Measurements from ENCODE around the gene B4GALT3.
A peak's percentile ranks its signal among the peaks of the same experiment; 100 is the strongest.

The B4GALT3 gene

DNA sequence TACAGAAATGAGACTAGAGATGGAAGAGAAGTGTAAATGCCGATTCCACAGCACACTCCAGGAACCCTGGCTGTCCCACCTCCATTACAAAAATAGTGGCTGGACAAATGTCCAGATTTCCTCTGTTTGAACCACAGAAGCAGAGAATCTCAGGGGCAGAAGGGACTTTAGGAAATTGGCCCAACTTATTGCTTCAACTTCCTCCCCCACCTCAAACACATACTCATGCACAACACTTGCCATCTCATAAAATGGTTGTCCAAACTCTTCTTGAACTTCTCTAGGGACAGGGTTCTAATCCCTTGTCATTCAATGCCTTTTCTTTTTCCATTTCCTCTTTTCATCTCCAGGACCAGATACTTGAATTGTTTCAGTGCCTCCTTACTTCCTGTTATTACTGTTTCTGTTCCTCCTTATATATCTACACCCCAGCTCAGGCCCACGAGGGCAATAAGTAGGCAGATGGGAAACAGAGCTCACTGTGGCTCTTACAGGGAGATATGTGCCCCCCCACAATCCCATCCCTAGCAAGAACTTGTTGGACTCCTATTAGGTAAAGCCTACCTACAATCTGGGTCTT is 8.5 kb upstream of the B4GALT3 start:
- DNase-seq, result no peak

DNA sequence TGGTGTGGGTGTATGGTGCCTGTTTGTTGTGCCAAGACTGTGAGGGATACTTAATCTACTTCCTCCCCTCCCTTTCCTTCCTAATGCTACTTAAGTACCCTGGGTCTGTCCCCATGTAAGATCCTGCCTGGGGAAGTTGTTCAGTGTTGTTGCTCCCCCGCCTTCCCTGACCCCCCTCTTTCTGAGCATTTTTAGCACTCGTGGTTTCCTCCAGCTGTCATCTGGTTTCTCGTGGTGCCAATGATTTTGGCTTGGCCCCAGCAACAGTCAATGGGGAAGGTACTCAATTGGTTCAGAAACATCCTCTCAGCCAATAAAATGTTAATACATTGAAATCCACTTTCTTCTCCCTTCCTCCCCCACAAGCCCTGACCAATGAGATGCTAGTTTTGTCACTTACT is 8.0 kb upstream of the B4GALT3 start:
- peak; percentile 66 for DNase-seq

DNA sequence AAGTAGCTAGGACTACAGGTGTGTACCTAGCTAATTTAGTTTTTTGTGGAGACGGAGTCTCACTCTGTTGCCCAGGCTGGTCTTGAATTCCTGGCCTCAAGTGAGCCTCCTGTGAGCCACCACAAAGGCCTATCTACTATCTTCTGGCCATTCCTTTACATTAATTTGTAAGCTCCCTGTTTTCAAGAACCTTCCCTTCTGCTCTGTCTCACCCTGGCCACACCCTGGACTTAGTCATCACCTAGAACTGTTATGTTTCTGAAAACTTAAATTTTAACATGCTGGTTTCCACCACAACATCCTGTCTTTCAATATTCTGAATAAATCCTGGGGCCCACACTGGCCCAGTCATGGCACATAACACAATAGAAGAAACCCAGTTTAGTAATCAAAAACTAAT is 4.9 kb upstream of the B4GALT3 start:
- DNase-seq, result peak; percentile 79

DNA sequence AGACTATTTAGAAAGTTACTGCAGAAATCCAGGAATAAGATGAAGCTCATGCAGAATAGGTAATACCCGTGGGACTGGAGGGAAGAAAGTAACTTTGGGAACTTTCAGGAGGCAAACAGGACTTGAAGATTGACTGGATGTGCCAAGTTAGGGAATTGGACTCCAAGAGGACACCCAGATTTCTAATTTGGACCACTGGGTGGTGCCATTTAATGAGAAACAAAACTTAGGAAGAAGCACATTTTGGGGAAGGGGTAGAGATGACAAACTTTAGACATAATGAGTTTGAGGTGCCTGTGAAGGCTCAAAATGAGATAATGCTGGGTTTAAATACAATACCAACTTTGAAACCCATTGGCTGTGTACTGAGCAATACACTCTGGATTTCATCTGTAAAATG is 3.3 kb upstream of the B4GALT3 start:
- DNase-seq, result peak; percentile 22

DNA sequence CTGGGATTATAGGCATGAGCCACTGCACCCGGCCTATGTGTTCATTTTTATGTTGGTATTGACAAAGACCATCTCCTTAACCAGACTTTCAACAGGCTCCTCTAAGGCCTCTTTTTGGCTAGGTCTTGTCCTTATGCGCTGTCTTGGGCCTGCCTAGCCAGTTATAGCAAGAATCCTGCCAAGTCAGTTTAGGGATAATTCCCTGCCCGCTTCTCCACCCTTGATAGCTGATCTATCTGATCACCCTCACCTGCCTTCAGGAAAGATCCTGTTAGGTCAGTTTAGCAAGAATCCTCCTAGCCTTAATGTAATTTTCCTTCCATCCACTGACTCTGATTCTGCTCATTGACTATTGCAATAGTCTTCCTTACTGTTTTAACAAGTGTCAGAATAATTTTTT is 2.4 kb upstream of the B4GALT3 start:
- DNase-seq, result no peak

DNA sequence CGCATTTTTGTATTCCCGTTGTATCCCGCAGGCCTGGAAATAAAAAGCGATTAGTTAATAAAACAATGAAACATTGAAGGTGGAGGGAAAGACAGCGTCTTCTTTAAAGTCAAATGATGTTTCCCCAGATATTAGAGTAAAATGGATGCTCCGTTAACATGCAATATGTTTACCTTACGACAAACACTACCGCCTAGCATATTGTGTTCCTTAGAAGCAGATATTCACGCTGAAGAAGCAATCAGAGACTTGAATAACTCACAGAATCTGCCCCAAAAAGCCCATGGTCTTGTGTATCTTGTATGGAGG is 583 bp upstream of the B4GALT3 start:
- no peak for DNase-seq

DNA sequence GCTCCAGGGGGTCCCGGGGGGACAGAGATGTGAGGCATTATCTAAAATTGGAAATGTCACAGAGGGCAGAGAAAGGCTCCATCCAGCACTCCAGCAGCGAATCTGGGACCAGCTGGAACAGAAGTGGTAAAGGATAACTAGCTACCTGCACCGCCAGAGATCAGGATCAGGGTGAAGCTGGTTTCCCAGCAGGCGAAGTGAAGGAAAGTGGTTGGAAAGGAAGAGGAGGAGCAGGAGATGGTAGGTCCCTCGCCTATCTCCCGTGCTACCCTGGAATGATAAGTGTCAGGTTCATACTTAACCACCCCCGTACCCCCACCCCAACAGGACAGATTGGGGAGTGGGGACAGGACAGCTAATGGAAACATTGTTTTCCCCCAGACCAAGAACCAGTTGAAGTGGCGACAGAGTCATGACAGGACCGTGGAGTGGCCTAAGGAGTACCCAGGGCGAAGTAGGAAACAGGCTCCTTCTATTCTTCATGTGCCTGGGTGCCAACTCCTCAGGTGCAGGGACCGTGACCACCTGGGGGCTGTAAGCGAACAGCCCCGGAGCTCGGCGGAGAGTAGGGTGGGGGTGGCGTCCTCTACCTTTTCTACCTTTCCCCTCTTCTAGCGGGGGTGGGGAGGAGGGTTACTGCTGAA is 717 bp downstream of the B4GALT3 start:
- no peak for DNase-seq

DNA sequence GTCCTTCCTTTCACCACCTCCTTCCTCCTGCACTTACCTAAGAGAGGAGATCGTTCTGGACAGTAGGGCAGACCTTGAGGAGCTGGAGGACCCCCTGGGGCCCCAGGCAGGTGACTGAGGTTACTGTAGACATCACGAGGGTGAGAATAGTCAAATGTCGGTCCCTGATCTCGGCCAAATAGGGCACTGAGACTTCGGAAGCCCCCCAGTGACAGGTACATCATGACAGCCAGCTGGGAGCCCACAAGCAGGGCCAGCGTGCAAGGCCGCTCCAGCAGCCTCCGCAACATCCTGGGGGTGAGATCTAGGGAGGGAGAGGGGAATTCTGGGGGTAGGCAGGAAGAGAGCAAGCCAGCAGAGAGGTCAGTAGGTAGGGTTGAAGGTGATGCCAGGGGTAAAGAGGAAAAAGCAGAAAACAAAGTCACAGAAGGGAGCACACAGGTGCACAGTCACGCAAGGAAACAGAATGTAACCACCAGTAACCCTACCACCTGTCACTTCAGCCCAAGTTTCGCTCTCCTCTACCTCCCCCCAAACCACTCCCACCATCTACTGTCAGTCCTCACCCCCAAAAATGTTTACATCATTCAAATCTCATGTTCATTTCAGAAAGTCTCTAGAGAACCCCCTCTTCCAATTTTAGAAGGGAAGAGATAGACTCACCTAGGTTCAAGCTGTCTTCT is 1.4 kb downstream of the B4GALT3 start:
- no peak for DNase-seq

DNA sequence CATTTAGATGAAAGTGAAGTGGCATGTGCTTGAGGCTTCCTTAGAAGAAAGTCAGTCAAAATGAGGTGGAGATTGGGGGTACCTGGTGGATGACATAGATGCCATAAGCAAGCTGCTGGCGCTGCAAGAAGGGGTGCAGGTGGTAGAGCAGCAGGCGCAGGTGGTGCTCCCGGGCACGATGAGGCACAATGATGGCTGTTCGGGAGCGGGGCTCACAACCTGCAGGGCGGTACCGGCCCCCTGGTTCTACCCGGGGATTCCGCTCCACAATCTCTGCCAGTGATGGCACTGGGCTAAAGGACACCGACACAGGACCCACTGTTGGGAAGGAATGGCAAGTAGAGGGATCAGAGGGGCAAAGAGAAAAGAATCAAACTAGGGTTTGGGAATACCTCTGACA is 2.4 kb downstream of the B4GALT3 start:
- DNase-seq, result no peak

DNA sequence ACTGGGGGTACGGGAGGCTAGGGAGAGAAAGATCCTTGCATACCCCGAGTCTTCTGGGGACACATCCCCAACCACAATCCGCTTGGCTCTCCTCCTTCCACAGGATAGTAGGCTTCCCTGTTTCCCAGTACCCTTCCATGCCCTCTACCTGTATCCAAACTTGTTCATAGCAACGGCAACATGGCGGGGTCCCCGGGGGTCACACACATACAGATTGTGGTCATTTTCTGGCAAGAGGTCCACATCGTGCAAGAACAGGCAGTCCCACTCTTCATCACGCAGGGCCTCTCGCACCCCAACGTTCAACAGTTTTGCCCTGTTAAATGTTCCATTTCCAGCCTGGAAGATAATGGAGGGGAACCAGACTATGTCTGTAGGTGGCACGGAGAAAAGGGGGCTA is 3.6 kb downstream of the B4GALT3 start:
- DNase-seq, result no peak

DNA sequence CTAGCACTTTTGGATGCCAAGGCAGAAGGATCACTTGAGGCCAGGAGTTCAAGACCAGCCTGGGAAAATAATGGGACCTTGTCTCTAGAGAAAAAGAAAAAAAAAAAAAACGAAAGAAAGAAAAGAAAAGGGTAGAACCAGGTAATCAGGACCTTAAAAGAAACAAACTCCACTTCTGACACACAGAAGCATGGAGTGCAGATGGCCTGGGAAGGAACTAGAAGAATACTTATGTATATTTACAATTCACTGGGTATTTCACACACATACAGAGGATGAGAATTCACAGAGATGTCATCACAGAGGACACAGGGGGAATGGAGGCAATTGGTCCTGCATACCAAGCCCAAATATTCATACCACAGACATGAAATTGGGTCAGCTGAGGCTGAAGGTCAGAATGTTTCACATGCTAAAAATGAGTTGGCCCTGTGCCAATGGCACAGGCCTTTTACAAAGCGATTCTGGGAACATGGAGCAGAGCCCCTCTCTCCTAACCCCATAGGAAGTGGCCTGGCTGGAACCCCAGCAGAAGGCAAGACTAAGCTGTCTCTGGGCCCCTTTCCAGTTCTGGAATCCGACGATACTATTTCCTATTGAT is 4.4 kb downstream of the B4GALT3 start:
- DNase-seq, result peak; percentile 82

DNA sequence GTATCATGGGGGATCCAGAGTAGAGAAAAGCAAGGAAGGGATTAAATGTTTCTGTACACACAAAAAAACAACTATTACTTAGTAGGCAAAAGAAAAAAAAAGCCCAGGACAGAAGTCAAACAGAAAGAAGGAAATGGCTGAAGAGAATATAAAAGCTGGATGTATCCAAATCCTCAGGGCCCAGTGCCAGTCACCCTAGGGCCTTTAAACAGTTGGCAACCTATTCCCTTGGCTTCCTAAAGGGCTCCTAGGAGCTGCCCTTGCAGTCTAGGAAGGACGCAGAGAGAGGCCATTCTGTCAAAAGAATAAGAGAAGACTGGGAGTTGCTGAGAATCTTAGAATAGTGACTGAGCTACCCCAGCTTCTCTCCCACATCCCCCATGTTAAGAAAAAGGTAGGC is 5.0 kb downstream of the B4GALT3 start:
- DNase-seq, result no peak

DNA sequence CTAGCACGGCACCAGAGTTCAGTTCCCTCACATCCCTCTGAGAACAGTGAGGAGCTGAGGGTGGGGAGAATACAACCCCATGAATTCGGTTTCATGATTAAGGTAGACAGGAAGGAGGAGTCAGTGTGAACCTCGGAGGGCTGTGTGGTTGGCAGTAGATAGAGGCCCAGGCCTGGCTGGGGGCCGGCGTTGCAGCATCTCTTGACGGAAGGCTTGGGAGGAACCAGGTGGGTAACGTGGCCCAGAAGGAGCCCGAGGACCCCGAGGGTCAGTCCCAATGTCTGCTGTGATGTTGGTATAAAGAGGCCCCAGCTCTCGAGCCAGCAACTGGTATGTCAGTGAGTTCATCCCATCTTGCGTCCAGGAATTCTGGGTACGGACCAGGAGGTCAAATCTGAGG is 5.6 kb downstream of the B4GALT3 start:
- no peak for DNase-seq

DNA sequence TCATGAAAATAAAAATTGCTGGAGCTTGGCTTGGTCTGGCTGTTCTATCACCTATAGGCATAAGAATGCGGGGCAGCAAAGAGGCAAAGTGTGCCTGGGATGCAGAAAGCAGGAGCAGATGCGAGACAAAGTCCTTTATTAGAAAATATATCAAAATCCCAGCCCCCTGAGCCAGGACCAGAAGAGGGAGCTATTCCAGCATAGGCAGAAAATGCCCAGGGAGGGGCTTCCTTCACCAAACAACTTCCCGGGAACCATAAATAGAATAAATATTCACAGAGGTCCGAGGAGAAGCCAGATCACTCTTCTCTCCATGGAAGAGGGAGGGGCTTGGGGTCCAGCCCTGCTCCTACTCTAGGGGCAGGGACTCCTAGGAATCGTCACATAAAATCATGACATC is 6.1 kb downstream of the B4GALT3 start:
- DNase-seq, result no peak

DNA sequence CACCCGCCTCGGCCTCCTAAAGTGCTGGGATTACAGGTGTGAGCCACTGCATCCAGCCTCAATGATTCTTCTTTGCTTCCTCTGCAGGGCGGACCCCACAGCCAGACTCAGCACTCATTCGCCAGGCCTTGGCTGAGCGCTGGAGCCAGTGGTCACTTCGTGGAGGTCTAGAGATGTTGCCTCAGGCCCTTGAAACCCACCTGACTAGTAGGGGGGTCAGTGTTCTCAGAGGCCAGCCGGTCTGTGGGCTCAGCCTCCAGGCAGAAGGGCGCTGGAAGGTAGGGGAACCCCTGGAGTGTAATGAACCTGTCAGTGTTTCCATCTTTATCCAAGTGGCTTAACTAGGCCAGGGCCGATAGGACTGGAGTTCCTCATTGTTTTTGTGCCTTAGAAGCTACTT is 8.4 kb downstream of the B4GALT3 start:
- no peak for DNase-seq

DNA sequence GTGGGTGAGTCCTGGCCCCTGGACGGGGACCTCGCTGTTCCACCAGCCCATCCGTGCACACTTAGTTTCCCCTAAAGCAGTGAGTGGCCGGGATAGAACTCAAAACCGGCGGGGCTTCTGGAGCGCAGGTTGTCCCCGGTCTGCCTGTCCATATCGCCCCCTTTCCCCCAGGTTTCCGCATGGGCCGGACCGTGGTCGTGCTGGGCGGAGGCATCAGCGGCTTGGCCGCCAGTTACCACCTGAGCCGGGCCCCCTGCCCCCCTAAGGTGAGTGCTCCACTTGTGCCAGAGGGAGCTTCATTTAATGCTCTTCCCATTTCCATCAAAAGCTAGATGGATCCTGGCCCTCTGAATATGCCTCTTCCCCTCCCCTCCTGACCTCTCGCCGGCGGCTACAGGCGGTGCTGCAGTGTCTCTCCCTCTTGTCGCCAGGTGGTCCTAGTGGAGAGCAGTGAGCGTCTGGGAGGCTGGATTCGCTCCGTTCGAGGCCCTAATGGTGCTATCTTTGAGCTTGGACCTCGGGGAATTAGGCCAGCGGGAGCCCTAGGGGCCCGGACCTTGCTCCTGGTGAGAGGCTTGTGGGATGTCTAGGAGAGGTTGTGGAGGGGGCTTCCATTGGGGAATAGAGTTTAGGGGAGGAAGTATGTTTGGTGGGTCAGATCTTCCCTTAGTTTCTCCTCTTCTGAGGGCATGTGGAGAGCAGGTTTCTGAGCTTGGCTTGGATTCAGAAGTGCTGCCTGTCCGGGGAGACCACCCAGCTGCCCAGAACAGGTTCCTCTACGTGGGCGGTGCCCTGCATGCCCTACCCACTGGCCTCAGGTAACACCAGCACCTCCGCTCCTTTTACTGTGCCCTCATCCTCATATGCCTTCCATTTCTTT is 10.4 kb downstream of the B4GALT3 start:
- no peak for DNase-seq

DNA sequence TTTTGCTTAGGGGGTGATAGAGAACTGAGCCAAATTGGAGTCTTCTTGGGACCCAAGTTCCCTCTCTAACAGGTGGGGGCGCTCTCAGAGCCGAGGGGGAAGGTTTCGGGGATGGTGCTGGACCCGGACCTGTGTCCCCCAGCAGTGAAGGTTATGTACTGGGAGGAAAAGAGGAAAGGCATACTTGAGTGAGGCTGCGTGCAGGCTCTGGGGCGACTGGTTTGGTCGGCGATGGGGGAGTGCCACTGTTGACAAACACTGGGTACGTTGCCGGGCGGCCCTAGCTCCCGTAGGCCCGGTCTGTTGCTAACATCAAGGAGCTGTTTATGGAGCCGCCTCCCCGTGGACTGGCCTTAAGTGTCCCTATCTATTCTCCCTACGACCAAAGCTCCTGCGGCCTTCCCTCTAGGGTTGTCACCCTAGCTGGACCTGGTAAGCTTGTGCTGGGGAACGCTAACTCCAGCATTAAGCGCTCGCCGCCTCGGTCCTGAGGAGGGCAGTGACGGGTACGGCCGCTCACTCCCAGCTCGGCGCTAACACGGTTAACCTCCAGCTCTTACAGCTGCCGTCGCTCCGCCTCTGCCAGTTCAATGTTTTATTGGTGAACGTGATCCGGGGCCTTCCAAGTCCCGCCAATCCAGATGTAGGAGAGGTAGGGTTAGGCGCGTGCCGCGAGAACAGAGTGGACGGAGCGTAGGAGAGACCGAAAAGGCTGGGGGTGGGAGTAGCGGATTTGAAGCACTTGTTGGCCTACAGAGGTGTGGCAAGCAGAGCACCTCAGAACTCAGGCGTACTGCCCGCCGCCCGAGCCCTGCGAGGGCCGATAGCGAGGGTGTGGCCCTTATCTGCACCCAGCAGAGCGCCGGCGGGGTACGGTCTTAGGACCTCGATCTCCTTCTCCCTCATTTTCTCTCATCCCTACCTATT is 11.3 kb downstream of the B4GALT3 start, which contains the start of gene PPOX:
Gene PPOX, plus strand, starts transcription at position 685 of the 927 bp plus-strand sequence. CDS start 422 bp downstream, outside the sequence.
- DNase-seq, result peak; percentile 98

DNA sequence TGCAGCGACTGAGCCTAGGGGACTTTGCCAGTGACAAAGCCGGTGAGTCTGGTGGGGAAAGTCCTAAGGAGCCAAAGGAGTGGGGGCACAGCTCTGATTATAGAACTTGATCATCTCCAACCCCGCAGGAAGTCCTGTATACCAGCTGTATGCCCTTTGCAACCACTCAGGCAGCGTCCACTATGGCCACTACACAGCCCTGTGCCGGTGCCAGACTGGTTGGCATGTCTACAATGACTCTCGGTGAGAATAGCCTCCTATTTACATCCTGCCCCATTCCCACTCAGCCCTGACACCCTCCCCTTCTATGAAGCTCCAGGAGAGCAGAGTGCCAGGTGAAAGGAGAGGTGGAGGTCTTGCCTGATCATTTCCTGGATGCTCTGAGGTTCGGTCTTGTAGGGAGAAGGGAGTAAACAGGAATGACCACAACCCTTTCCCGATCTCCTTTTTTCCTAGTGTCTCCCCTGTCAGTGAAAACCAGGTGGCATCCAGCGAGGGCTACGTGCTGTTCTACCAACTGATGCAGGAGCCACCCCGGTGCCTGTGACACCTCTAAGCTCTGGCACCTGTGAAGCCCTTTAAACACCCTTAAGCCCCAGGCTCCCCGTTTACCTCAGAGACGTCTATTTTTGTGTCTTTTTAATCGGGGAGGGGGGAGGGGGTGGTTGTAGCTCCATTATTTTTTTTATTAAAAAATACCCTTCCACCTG is 12.3 kb downstream of the B4GALT3 start:
- no peak for DNase-seq

DNA sequence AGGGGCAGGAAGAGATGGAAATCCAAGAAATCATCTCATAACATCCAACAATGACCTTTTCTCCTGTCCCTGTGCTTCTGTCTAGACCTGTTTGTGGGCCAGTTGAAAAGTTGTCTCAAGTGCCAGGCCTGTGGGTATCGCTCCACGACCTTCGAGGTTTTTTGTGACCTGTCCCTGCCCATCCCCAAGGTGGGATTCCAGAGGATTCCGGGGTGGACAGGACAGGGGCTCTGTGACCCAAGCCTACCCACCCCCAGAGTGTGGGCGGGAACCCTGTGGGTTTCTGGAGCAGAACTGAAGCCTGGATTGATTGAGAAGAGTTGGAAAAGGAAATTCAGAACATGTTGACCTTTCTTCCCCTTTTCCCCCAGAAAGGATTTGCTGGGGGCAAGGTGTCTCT is 13.5 kb downstream of the B4GALT3 start:
- DNase-seq, result no peak

DNA sequence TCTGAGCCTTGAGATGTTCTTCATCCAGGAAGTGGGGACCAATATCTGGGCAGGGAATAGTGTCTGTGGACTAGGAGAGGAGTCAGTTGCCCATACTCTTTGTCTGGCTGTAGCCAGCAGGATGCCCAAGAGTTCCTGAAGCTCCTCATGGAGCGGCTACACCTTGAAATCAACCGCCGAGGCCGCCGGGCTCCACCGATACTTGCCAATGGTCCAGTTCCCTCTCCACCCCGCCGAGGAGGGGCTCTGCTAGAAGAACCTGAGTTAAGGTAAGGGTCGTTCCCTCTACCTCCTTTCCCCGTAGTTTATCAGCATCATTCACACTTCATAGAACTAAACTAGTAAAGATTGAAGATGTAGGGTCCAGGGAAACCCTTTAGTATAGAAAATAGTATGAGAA is 14.5 kb downstream of the B4GALT3 start:
- no peak for DNase-seq

DNA sequence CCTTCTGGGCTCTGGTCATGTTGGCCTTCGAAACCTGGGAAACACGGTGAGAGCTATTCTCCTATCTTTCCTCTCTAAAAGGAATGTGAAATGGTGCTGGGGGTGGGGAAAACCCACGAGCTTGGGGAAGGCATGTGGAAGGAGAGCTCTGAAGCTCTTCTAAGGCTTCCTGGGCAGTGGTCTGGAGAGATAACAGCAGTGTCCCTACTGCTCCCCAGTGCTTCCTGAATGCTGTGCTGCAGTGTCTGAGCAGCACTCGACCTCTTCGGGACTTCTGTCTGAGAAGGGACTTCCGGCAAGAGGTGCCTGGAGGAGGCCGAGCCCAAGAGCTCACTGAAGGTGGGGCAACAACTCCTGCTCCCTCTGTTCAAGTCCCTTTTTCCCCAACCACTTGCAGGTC is 15.3 kb downstream of the B4GALT3 start:
- DNase-seq, result no peak
